A172 (cell line): ENCODE measurements around the gene SH3BGRL3. TPM values are rescaled to one million over a fixed set of nuclear protein-coding genes. Genes with fewer than 3 reads are reported as not detected.
"Not testable (repeated sequence)": the region's sequence is repeated elsewhere in the genome, so short reads cannot be mapped to it uniquely, and the experiment has no call there.

Experiments
- DNase-seq: peaks from one replicate; pipeline ENCODE4 v3.0.0-alpha.2; 2015; ENCODE audit warnings: low spot score
- total RNA-seq: library from RNA; depleted of rRNA; stranded (reverse); fragments of >200 nt; shearing (Covaris generic); gene quantifications from 2 replicates; pipeline ENCODE4 v1.2.3, GENCODE V29; 2014

SH3BGRL3 gene
- total RNA-seq, 1 experiment from 2014 or later: 77.5 TPM

GRCh38 chr1:26290882-26291261 is 11.0 kb downstream of the SH3BGRL3 start:
- DNase-seq: no peak

- no peak for DNase-seq
Observed at GRCh38 chr1:26291433-26291832, 11.5 kb downstream of the SH3BGRL3 start.

- no peak for DNase-seq
Observed at GRCh38 chr1:26291939-26292338, 12.1 kb downstream of the SH3BGRL3 start.

GRCh38 chr1:26292735-26293134 is 12.8 kb downstream of the SH3BGRL3 start:
- not testable (repeated sequence) for DNase-seq

GRCh38 chr1:26293911-26294463 is 14.1 kb downstream of the SH3BGRL3 start:
- no peak for DNase-seq

GRCh38 chr1:26295194-26296138 is 15.6 kb downstream of the SH3BGRL3 start:
- DNase-seq: no peak

- no peak for DNase-seq
Observed at GRCh38 chr1:26296340-26297056, 16.6 kb downstream of the SH3BGRL3 start.

GRCh38 chr1:26297057-26297790 is 17.3 kb downstream of the SH3BGRL3 start:
- DNase-seq: no peak

- DNase-seq: no peak
Observed at GRCh38 chr1:26297791-26298124, 17.9 kb downstream of the SH3BGRL3 start.

GRCh38 chr1:26300578-26301275 is 20.8 kb downstream of the SH3BGRL3 start:
- DNase-seq: no peak

- DNase-seq: peak; percentile 82
Observed at GRCh38 chr1:26302733-26303405, 23.0 kb downstream of the SH3BGRL3 start.

GRCh38 chr1:26305667-26306289 is 25.9 kb downstream of the SH3BGRL3 start:
- DNase-seq: no peak

- peak; percentile 87 for DNase-seq
Observed at GRCh38 chr1:26306290-26307229, 26.7 kb downstream of the SH3BGRL3 start, which contains the start of gene UBXN11. Gene UBXN11, minus strand, starts transcription at chr1:26306636. Its CDS starts 3,753 bp downstream, at chr1:26302883.

GRCh38 chr1:26307363-26307781 is 27.5 kb downstream of the SH3BGRL3 start:
- no peak for DNase-seq

- DNase-seq: not testable (repeated sequence)
Observed at GRCh38 chr1:26307966-26308899, 28.3 kb downstream of the SH3BGRL3 start.

- no peak for DNase-seq
Observed at GRCh38 chr1:26314501-26314900, 34.6 kb downstream of the SH3BGRL3 start.
